ENCODE data around the gene TDRD12.
A peak's percentile ranks its signal among the peaks of the same experiment; 100 is the strongest.

The TDRD12 gene

DNA sequence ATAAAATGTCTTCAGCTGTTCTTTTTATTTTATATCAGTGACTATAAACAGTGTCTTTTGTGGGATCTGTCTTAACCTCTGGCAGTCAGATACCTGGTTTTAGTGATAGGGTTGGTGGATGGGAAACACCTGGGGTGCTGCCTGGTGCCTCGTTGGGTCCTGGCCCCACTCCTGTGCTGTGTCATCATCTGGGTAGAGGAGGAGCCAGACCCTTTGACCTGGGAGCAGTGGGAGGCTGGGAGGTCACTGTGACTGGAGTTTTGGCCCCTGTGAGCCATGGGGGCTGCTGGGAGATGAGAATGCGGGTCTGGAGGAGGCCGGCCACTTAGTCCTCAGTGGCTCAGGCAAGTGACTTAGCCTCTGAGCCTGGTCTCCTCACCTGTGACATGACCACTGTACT lies 29.4 kb downstream of the TDRD12 start:
- Histone ChIP-seq H3K36me3 (ENCODE audit: control insufficient read depth in 2 of 2, insufficient read depth in 1 of 2, low read length in 2 of 2) (no peaks in the 10 kb centered on the region), H3K9me3 (ENCODE audit: control insufficient read depth, insufficient read depth, low read depth, low read length) (no peaks in the 10 kb centered on the region), H3K27ac (ENCODE audit: extremely low read depth, low read depth, low read length) (no peak overlapping the region), H3K4me1 (ENCODE audit: control insufficient read depth, insufficient read depth, low read length) (peaks cover 12% of the 10 kb centered on the region), H3K4me3 (ENCODE audit: low read depth, low read length) (no peak overlapping the region)
- POLR2A ChIA-PET, result no interaction called here
- TF ChIP-seq, protein P1, sequence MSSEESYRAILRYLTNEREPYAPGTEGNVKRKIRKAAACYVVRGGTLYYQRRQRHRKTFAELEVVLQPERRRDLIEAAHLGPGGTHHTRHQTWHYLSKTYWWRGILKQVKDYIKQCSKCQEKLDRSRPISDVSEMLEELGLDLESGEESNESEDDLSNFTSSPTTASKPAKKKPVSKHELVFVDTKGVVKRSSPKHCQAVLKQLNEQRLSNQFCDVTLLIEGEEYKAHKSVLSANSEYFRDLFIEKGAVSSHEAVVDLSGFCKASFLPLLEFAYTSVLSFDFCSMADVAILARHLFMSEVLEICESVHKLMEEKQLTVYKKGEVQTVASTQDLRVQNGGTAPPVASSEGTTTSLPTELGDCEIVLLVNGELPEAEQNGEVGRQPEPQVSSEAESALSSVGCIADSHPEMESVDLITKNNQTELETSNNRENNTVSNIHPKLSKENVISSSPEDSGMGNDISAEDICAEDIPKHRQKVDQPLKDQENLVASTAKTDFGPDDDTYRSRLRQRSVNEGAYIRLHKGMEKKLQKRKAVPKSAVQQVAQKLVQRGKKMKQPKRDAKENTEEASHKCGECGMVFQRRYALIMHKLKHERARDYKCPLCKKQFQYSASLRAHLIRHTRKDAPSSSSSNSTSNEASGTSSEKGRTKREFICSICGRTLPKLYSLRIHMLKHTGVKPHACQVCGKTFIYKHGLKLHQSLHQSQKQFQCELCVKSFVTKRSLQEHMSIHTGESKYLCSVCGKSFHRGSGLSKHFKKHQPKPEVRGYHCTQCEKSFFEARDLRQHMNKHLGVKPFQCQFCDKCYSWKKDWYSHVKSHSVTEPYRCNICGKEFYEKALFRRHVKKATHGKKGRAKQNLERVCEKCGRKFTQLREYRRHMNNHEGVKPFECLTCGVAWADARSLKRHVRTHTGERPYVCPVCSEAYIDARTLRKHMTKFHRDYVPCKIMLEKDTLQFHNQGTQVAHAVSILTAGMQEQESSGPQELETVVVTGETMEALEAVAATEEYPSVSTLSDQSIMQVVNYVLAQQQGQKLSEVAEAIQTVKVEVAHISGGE (tag by site-specific recombination; conservative IDR thresholded peaks at IDR 0.05; ENCODE audit: low read depth), result no peak
- TF ChIP-seq ZNF596 (tag by site-specific recombination; IDR thresholded peaks at IDR 0.05) (no peak), ZNF768 (tag by site-specific recombination; IDR thresholded peaks at IDR 0.05) (no peak), ZNF354C (tag by site-specific recombination; IDR thresholded peaks at IDR 0.05; ENCODE audit: borderline replicate concordance, low read depth) (no peak), BCL11A (tag by site-specific recombination; IDR thresholded peaks at IDR 0.05; ENCODE audit: low read depth) (no peak), ZNF610 (tag by site-specific recombination; IDR thresholded peaks at IDR 0.05; ENCODE audit: borderline replicate concordance) (no peak), KLF9 (tag by site-specific recombination; IDR thresholded peaks at IDR 0.05; ENCODE audit: low read depth) (no peak)
- CTCF ChIA-PET, result interaction anchor here (0.7 kb wide), 3 partner anchors 13 to 227 kb away, joined by 3 read pairs; no protein-coding TSS in a partner anchor

DNA sequence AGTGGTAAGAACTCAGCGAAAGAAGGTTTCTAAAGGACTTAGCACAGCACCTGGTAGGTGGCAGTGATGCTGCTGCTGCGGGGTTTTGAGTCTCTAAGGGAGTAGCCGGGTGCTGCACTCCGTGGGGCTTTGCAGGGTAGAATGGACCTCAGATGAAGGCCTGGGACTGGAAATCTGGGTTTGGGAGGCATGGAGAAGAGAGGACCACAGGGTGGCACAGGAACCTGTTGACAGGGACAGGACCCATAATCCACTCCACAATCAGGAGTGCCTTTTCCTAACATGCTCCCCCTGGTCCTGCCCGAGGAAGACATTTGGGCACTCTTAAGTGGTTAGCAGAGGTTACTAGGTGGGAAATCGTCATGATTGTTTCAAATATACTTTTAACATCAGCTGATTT lies 29.8 kb downstream of the TDRD12 start:
- POLR2A ChIA-PET, result no interaction called here
- H3K4me3 ChIP-seq (ENCODE audit: low read depth, low read length), result no peak overlapping the region
- peaks cover 12% of the 10 kb centered on the region for H3K4me1 ChIP-seq (ENCODE audit: control insufficient read depth, insufficient read depth, low read length)
- H3K36me3 ChIP-seq (ENCODE audit: control insufficient read depth in 2 of 2, insufficient read depth in 1 of 2, low read length in 2 of 2), result no peaks in the 10 kb centered on the region
- CTCF ChIA-PET, result interaction anchor here (0.7 kb wide), 1 partner anchor 83 kb away, joined by 3 read pairs; no protein-coding TSS in a partner anchor
- no peaks in the 10 kb centered on the region for H3K9me3 ChIP-seq (ENCODE audit: control insufficient read depth, insufficient read depth, low read depth, low read length)
- H3K27ac ChIP-seq (ENCODE audit: extremely low read depth, low read depth, low read length), result no peak overlapping the region
- TF ChIP-seq ZNF302 (tag by site-specific recombination; IDR thresholded peaks at IDR 0.05; ENCODE audit: low read depth) (no peak), SCRT2 (tag by site-specific recombination; IDR thresholded peaks at IDR 0.05) (peak; percentile 91), ZNF792 (tag by site-specific recombination; IDR thresholded peaks at IDR 0.05) (no peak), ZNF48 (tag by site-specific recombination; IDR thresholded peaks at IDR 0.05) (no peak), ZSCAN30 (tag by site-specific recombination; IDR thresholded peaks at IDR 0.05) (no peak), GLIS2 (tag by site-specific recombination; IDR thresholded peaks at IDR 0.05) (no peak), ZNF37A (tag by site-specific recombination; IDR thresholded peaks at IDR 0.05) (no peak), SCRT1 (tag by site-specific recombination; IDR thresholded peaks at IDR 0.05; ENCODE audit: borderline replicate concordance) (peak; percentile 39; the same call in 1 of the 2 replicates), SETDB1 (IDR thresholded peaks at IDR 0.05; ENCODE audit: insufficient read length, low read length) (no peak)
- TF ChIP-seq, protein P2, sequence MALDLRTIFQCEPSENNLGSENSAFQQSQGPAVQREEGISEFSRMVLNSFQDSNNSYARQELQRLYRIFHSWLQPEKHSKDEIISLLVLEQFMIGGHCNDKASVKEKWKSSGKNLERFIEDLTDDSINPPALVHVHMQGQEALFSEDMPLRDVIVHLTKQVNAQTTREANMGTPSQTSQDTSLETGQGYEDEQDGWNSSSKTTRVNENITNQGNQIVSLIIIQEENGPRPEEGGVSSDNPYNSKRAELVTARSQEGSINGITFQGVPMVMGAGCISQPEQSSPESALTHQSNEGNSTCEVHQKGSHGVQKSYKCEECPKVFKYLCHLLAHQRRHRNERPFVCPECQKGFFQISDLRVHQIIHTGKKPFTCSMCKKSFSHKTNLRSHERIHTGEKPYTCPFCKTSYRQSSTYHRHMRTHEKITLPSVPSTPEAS (tag by site-specific recombination; IDR thresholded peaks at IDR 0.05), result no peak
- TF ChIP-seq, protein P3, sequence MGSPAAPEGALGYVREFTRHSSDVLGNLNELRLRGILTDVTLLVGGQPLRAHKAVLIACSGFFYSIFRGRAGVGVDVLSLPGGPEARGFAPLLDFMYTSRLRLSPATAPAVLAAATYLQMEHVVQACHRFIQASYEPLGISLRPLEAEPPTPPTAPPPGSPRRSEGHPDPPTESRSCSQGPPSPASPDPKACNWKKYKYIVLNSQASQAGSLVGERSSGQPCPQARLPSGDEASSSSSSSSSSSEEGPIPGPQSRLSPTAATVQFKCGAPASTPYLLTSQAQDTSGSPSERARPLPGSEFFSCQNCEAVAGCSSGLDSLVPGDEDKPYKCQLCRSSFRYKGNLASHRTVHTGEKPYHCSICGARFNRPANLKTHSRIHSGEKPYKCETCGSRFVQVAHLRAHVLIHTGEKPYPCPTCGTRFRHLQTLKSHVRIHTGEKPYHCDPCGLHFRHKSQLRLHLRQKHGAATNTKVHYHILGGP (tag by site-specific recombination; IDR thresholded peaks at IDR 0.05), result no peak
- TF ChIP-seq, protein P4, sequence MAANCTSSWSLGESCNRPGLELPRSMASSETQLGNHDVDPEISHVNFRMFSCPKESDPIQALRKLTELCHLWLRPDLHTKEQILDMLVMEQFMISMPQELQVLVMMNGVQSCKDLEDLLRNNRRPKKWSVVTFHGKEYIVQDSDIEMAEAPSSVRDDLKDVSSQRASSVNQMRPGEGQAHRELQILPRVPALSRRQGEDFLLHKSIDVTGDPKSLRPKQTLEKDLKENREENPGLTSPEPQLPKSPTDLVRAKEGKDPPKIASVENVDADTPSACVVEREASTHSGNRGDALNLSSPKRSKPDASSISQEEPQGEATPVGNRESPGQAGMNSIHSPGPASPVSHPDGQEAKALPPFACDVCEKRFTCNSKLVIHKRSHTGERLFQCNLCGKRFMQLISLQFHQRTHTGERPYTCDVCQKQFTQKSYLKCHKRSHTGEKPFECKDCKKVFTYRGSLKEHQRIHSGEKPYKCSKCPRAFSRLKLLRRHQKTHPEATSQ (tag by site-specific recombination; IDR thresholded peaks at IDR 0.05), result no peak
